CD4-positive, alpha-beta T cell treated with Interferon alpha-2 for 1 hour (primary cell): Measurements from ENCODE around the gene ITGA1.
A peak's percentile ranks its signal among the peaks of the same experiment; 100 is the strongest.

Experiments
- DNase-seq, 2 donors: peaks; one replicate each; pipeline ENCODE4 v3.0.0-alpha.2; 2020 to 2022

The ITGA1 gene

GRCh38 chr5:52772668-52773067 is 15.0 kb upstream of the ITGA1 start:
- no peak for DNase-seq

GRCh38 chr5:52773342-52773741 is 14.4 kb upstream of the ITGA1 start:
- no peak for DNase-seq

GRCh38 chr5:52774005-52774410 is 13.7 kb upstream of the ITGA1 start:
- no peak for DNase-seq

GRCh38 chr5:52776116-52776515 is 11.6 kb upstream of the ITGA1 start:
- peak in 1 of 2 donors; percentile 58 for DNase-seq

GRCh38 chr5:52777186-52777585 is 10.5 kb upstream of the ITGA1 start:
- DNase-seq: no peak

GRCh38 chr5:52778781-52779180 is 8.9 kb upstream of the ITGA1 start:
- no peak for DNase-seq

GRCh38 chr5:52779213-52779612 is 8.5 kb upstream of the ITGA1 start:
- no peak for DNase-seq

- no peak for DNase-seq
Observed at GRCh38 chr5:52783226-52783959, 4.3 kb upstream of the ITGA1 start.

GRCh38 chr5:52784737-52785136 is 3.0 kb upstream of the ITGA1 start:
- no peak for DNase-seq

GRCh38 chr5:52786391-52786790 is 1.3 kb upstream of the ITGA1 start:
- DNase-seq: no peak

- peak; percentile 39 to 66 for DNase-seq
Observed at GRCh38 chr5:52786949-52787599, 642 bp upstream of the ITGA1 start.

GRCh38 chr5:52788505-52788821 is 747 bp downstream of the ITGA1 start:
- no peak for DNase-seq

GRCh38 chr5:52789378-52789777 is 1.7 kb downstream of the ITGA1 start:
- no peak for DNase-seq

- no peak for DNase-seq
Observed at GRCh38 chr5:52789851-52790250, 2.1 kb downstream of the ITGA1 start.

- no peak for DNase-seq
Observed at GRCh38 chr5:52791366-52791765, 3.6 kb downstream of the ITGA1 start.

GRCh38 chr5:52794519-52794918 is 6.8 kb downstream of the ITGA1 start:
- no peak for DNase-seq

- DNase-seq: no peak
Observed at GRCh38 chr5:52796031-52796430, 8.3 kb downstream of the ITGA1 start.

- DNase-seq: no peak
Observed at GRCh38 chr5:52796516-52797103, 8.9 kb downstream of the ITGA1 start.

GRCh38 chr5:52798938-52799337 is 11.2 kb downstream of the ITGA1 start:
- DNase-seq: no peak

GRCh38 chr5:52799358-52799982 is 11.8 kb downstream of the ITGA1 start:
- no peak for DNase-seq

GRCh38 chr5:52799983-52800393 is 12.3 kb downstream of the ITGA1 start:
- DNase-seq: peak; percentile 95 to 96

- DNase-seq: peak; percentile 41 to 57
Observed at GRCh38 chr5:52800394-52801213, 12.9 kb downstream of the ITGA1 start.

- DNase-seq: no peak
Observed at GRCh38 chr5:52801329-52801728, 13.6 kb downstream of the ITGA1 start.
